HG02763 (cell line): ENCODE results near the gene NDUFAF8.

Experiments
- ATAC-seq: cut with Tn5 transposase; IDR thresholded peaks from one replicate; pipeline ENCODE4 v1.9.1; 2021; ENCODE audit warnings: mild to moderate bottlenecking, moderate library complexity; ENCODE audit not compliant: unreplicated experiment

Gene NDUFAF8

GRCh38 chr17:81238815-81239713 lies at the start of gene NDUFAF8, which contains the start of gene TEPSIN:
NDUFAF8 (plus strand) TSS chr17:81239318; CDS start chr17:81239364, 46 bp downstream.
TEPSIN (minus strand) TSS chr17:81239055; CDS start chr17:81239033, 22 bp downstream.
- peak; percentile 83 for ATAC-seq

DNA sequence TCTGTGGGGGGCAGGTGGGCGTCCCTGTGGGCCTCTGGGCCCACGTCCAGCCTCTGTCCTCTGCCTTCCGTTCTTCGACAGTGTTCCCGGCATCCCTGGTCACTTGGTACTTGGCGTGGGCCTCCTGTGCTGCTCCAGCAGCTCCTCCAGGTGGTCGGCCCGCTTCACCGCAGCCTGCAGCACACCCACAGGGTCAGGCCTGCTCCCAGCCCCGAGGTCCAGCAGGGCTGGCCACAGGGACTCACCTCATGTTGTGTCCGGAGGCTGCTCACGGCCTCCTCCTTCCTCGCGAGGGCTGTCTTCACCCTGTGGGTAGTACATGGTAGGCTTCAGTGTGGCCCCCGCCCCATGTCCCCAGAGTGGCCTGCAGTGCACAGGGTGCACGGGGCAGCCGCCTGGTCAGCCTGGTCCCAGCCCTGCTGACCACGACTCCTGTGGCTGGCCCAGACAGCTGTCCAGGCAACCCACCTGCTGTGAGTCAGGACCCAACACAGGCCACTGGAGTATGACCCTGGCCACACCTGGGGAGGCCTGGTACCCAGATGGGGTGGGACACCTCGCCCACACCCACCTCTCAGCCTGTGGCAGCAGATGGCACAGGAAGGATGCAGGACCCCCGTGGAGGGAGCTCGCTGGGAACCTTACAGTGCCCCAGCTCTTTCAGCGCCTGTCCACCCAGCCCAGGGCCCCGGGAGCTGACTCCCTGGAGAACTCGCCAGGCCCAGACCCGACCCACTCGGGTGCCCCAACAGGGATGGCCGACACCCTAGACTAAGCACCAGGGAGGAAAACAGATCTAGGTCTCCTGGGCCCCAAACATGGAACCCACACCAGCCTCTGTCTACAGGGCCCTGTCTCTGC lies 49.2 kb upstream of the NDUFAF8 start:
- ATAC-seq: no peak

GRCh38 chr17:81190591-81190990 lies 48.5 kb upstream of the NDUFAF8 start:
- no peak for ATAC-seq

DNA sequence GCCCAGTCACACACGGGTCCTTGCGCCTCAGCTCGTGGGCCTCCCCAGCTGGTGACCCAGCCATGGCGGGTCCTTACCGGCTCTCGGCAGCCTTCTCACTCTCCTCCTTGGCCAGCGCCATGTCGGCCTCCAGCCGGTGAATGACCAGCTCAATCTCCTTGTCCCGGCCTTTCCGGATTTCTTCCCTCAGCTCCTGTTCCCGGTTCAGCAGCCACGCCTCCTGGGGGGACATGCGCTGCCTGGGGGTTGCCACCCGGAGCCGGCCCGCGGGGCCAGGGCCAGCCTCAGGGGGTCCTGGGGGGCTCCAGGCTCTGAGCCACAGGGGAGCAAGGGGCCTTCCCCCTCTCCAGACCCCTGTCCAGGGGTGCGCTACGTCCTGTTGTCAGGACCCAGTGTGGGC lies 48.0 kb upstream of the NDUFAF8 start:
- ATAC-seq: no peak

GRCh38 chr17:81191646-81192045 lies 47.5 kb upstream of the NDUFAF8 start:
- no peak for ATAC-seq

DNA sequence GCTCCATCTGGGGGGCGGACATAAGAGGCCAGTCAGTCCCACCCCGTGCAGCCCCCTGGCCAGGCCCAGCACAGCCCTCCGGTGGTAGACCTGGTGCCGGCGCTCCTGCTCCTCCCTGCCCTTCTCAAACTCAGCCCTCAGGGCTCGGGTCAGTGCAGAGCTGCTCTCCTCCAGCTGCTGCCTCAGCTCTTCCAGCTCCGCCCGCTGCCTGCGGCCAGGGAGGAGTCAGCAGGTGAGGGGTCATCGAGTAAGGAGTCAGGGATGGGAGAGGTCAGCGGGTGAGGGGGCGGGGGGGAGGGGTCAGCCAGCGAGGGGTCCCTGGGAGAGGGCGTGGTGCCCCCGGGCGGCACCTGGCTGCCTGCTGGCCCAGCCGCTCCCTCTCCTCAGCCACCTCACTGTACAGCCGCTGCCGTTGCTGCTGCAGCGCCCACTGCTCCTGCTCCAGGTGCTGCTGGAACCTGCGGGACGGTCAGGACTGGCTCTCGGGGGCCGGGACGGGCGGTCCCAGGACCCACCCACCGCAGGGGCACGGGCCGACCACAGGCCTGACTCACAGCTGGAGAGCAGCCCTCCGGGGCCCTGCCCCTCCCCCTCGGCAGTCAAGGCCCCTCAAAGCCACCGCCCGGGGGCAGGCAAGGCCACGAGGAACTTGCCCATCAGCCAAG lies 46.6 kb upstream of the NDUFAF8 start:
- no peak for ATAC-seq

- ATAC-seq: no peak
Measured at GRCh38 chr17:81193051-81193410, 46.1 kb upstream of the NDUFAF8 start.

- ATAC-seq: no peak
Measured at GRCh38 chr17:81193470-81194224, 45.5 kb upstream of the NDUFAF8 start.

DNA sequence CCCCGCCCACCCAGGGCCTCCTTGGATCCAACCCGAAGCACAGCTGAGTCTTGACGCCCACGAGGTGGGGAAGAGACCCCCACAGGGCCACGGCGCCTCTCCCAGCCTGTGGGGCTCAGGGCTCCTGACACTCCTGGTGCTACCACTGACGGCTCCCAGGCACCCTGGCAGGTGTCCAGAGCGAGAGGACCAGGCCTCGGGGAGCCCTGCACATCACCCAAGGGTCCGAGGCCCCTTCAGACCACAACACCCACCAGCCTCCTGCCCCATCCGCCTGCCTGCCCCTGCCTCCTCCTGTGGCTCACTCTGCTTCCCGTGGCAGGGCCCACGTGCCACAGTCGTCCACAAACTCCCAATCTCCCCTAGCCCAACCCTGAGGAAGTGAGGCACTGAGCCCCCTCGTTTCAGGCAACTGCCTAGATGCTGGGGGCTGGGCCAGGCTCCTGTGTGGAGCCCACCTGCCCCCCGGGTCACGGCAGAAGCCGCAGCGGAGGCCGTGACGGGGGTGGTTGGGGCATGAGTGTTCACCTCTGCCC lies 44.8 kb upstream of the NDUFAF8 start:
- no peak for ATAC-seq

DNA sequence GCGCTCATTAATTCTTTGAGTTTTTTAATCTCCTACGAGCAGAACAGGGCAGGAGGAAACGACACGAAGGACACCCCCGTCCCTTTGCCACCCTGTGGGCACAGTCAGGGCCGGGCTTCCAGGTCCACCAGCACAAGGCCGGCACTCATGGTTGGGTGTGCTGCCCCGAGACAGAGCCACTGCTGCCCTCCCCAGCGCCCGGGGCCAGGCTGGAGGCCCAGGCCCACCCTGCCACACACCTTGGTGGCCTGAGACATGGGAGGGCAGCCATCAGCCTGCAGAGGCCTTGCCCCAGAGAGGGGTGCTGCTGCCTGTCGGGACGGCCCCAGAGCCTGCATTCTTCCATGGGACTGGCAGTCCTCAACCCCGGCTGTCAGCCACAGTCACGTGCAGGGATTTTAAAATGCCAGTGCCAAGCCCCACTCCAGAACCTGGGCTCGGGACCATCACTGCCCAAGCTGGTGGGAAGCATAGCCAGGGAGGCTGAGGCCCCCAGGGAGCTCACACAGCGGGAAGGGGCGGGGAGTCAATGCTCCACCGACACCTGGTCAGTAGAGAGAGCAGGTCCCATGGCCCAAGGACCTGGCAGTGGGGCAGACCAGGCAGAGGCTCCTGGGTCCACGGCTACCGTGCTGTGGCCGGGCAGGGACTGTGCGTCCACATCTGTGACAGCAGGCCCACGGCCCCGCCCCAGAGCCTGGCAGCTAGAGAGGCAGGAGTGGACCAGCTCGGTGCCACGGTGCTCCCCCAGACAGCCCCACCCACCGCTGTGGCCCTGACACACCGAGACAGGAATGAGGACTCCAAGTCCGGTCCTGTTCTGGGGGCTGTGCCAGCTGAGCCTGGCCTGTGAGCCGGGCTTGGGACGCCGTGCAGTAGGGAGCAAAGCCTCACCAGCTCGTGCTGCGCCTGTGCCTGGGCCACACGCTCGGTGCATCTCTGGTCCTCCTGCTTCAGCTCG lies 43.9 kb upstream of the NDUFAF8 start:
- no peak for ATAC-seq

GRCh38 chr17:81195941-81196495 lies 43.1 kb upstream of the NDUFAF8 start:
- ATAC-seq: no peak

DNA sequence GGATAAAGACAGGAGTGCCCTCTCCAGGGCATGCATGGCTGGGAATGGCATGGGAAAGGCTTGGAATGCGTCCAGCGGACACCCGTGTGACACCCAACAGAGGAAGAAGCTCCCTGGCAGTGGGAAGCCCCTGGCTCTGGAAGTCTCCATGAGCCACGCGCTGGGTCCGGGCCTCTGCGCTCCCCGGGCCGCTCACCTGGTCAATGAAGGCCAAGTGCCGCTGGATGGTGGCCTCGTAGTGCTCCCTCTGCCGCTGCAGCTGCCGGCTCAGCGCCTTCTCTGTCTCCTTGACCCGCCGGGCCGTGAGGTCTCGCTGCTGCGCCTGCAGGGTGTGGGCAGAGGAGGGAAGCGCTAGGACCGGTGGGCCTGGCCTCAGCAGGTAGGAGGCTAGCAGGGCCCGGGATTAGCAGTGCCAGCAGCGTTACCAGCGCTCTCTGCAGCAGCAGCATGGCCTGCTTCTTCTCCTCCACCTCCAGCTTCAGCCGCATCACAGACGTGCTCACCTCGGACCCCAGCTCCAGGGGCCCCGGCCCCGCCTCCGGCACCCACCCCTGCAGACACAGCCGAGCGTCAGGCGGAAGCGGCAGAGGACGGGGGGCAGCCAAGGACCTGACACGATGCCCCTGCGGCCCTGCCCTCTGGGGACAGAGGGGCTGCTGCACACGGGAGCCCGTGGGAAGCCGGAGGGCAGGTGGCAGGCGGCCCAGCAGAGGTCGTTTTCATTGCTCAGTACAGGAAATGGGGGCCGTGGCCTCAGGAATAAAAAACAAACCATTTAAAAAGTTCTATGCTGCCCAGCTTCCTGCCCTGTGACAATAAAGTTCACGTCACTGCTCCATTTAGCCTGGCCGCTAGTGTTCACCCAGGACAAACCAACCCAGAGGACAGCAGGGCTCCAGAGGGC lies 42.4 kb upstream of the NDUFAF8 start:
- no peak for ATAC-seq

DNA sequence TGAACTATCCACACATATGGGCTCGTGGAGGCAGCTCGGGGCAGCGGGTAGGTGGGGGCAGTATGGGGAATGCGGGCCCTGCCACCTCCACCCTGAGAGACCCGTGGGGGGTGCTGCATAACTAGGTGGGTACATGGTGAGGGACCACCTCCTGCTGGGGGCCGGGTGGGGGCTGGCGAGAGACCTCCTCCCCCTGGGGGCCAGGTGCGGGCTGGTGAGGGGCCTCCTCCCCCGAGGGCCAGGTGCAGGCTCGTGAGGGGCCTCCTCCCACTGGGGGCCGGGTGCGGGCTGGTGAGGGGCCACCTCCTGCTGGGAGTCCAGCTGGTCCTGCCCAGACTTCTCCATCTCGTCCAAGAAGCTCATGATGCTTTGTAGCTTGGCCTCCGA lies 41.7 kb upstream of the NDUFAF8 start:
- ATAC-seq: no peak

GRCh38 chr17:81197831-81198490 lies 41.2 kb upstream of the NDUFAF8 start:
- no peak for ATAC-seq

GRCh38 chr17:81198826-81199481 lies 40.2 kb upstream of the NDUFAF8 start:
- ATAC-seq: no peak

DNA sequence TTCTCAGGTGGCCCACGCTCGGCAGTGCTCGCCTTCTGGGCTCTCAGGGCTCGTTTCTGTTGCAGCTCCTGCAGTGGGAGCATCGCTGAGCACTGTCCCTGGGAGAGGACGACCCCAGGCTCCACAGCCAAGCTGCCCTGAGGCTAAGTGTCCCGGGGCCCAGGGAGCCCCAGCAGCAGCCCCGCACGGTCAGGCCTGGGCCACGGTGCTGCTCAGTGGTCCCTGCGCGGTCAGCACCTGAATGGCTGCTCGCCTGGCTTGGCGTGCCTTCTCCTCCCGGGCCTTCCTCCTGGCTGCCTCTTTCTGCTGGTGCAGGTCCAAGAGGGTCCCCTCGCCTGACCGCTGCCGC lies 39.7 kb upstream of the NDUFAF8 start:
- ATAC-seq: no peak

- ATAC-seq: no peak
Measured at GRCh38 chr17:81200201-81200600, 38.9 kb upstream of the NDUFAF8 start.
